ENCODE results near the gene PLEK. TPM values are rescaled to one million over a fixed set of nuclear protein-coding genes. Genes with fewer than 3 reads are reported as not detected.
A peak's percentile ranks its signal among the peaks of the same experiment; 100 is the strongest.

The PLEK gene
- total RNA-seq, 6 experiments from 2014 or later, result not detected

DNA sequence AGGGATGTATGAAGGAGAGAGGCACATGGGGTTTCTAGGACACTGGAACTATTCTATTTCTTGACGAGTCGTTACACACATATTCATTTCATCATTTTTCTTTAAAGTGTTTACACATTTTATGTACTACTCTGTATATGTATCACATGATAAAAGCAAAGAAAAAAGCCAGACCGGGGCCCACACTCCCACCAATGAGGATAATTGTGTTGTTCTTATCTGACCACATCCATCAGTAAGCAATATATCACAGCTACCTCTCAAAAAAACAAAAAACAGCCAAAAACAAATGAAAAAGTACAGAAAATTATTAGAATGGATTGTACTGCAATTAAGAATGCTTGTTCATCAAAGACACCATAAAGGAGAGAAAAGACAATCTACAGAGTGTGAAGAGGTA lies 31.2 kb upstream of the PLEK start:
- no peaks in the 10 kb centered on the region; the same call in 1 of the 2 replicates for H3K27me3 Mint-ChIP-seq (ENCODE audit: insufficient read depth)
- TF ChIP-seq, protein P1, sequence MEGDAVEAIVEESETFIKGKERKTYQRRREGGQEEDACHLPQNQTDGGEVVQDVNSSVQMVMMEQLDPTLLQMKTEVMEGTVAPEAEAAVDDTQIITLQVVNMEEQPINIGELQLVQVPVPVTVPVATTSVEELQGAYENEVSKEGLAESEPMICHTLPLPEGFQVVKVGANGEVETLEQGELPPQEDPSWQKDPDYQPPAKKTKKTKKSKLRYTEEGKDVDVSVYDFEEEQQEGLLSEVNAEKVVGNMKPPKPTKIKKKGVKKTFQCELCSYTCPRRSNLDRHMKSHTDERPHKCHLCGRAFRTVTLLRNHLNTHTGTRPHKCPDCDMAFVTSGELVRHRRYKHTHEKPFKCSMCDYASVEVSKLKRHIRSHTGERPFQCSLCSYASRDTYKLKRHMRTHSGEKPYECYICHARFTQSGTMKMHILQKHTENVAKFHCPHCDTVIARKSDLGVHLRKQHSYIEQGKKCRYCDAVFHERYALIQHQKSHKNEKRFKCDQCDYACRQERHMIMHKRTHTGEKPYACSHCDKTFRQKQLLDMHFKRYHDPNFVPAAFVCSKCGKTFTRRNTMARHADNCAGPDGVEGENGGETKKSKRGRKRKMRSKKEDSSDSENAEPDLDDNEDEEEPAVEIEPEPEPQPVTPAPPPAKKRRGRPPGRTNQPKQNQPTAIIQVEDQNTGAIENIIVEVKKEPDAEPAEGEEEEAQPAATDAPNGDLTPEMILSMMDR (IDR thresholded peaks at IDR 0.05), result no peak
- H3K4me1 Mint-ChIP-seq (ENCODE audit: low read depth), result peaks cover 35% of the 10 kb centered on the region
- H3K4me3 Mint-ChIP-seq, result no peak overlapping the region
- peaks cover 19% of the 10 kb centered on the region for H3K36me3 Mint-ChIP-seq (ENCODE audit: low read depth)
- no peak overlapping the region for H3K27ac Mint-ChIP-seq
- no peak for DNase-seq
- H3K9me3 Mint-ChIP-seq, result peaks cover 27% of the 10 kb centered on the region

DNA sequence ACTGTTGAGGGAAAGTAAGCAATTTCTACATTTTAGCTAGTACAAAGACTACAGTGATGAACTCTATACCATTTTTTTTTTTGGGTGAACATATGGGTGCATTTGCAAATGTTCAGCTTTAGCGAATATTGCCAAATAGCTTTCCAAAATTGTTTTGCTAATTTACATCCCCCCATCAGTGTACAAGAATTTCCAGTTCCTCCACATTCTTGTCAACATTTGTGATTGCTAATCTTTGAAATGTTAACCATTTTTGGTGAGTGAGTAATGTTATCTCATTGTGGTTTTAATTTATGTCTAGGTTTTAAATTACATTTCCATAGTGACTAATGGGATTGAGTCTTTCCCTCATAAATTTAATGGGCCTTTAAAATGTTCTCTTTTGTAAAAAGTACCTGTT lies 28.9 kb upstream of the PLEK start:
- TF ChIP-seq, protein P1 (IDR thresholded peaks at IDR 0.05), result no peak
- peaks cover 2% of the 10 kb centered on the region; the same call in 1 of the 2 replicates for H3K27me3 Mint-ChIP-seq (ENCODE audit: insufficient read depth)
- peak; percentile 71 for DNase-seq
- peaks cover 27% of the 10 kb centered on the region for H3K9me3 Mint-ChIP-seq
- H3K4me3 Mint-ChIP-seq, result no peak overlapping the region
- peaks cover 19% of the 10 kb centered on the region for H3K36me3 Mint-ChIP-seq (ENCODE audit: low read depth)
- H3K27ac Mint-ChIP-seq, result peak overlapping the region; percentile 2; the same call in 1 of the 2 replicates
- peaks cover 25% of the 10 kb centered on the region for H3K4me1 Mint-ChIP-seq (ENCODE audit: low read depth)

GRCh38 chr2:68340226-68341061 lies 24.6 kb upstream of the PLEK start:
- Mint-ChIP-seq H3K36me3 (ENCODE audit: low read depth) (peaks cover 16% of the 10 kb centered on the region), H3K27ac (no peak overlapping the region), H3K9me3 (peaks cover 17% of the 10 kb centered on the region), H3K4me1 (ENCODE audit: low read depth) (peaks cover 31% of the 10 kb centered on the region), H3K27me3 (ENCODE audit: insufficient read depth) (peaks cover 8% of the 10 kb centered on the region; the same call in 1 of the 2 replicates), H3K4me3 (no peak overlapping the region)
- DNase-seq, result no peak
- TF ChIP-seq, protein P1 (IDR thresholded peaks at IDR 0.05), result no peak

- peaks cover 10% of the 10 kb centered on the region; the same call in 1 of the 2 replicates for H3K27me3 Mint-ChIP-seq (ENCODE audit: insufficient read depth)
- no peak overlapping the region for H3K27ac Mint-ChIP-seq
- TF ChIP-seq, protein P1 (IDR thresholded peaks at IDR 0.05), result no peak
- H3K4me3 Mint-ChIP-seq, result no peak overlapping the region
- H3K36me3 Mint-ChIP-seq (ENCODE audit: low read depth), result peaks cover 12% of the 10 kb centered on the region
- peaks cover 29% of the 10 kb centered on the region for H3K4me1 Mint-ChIP-seq (ENCODE audit: low read depth)
- no peak for DNase-seq
- H3K9me3 Mint-ChIP-seq, result peaks cover 12% of the 10 kb centered on the region
These were observed 24.1 kb upstream of the PLEK start for GRCh38 chr2:68341062-68341329.

GRCh38 chr2:68341583-68341982 lies 23.5 kb upstream of the PLEK start:
- DNase-seq, result no peak
- Mint-ChIP-seq H3K27ac (no peak overlapping the region), H3K4me1 (ENCODE audit: low read depth) (peaks cover 23% of the 10 kb centered on the region), H3K36me3 (ENCODE audit: low read depth) (peaks cover 10% of the 10 kb centered on the region), H3K27me3 (ENCODE audit: insufficient read depth) (peaks cover 12% of the 10 kb centered on the region), H3K9me3 (peaks cover 9% of the 10 kb centered on the region; the same call in 1 of the 2 replicates), H3K4me3 (no peak overlapping the region)
- TF ChIP-seq, protein P1 (IDR thresholded peaks at IDR 0.05), result no peak
